K562 (cell line): ENCODE data around the gene RCOR2. TPM values are rescaled to one million over a fixed set of nuclear protein-coding genes. Genes with fewer than 3 reads are reported as not detected.

Experiments used
- ATAC-seq: fragments of 200-7000 bp; cut with Tn5 transposase; 3 replicates; pipeline ENCODE4 v1.9.1; 2020; ENCODE audit warnings: moderate library complexity
- BruUV-seq: library from RNA; stranded (reverse); fragments of 400-500 nt; replicated peaks from 2 replicates; lab custom pipeline; 2021; lab: Mats Ljungman, UMichigan
- CTCF ChIA-PET: fragments of 300-600 bp; formaldehyde crosslinking; extraction: SDS; loops from one replicate; lab custom pipeline; 2021; ENCODE audit warnings: low intra/inter-chr PET ratio; lab: Yijun Ruan, JAX
- POLR2A ChIA-PET: fragments of 300-600, 350-650 bp; sonication (Branson Sonifier 250); formaldehyde crosslinking; extraction: SDS; loops from one replicate; lab custom pipeline; 2021; ENCODE audit warnings: antibody characterized with exemption, inconsistent platforms; lab: Yijun Ruan, JAX
- DNase-seq, 4 experiments: peaks; one replicate each; pipeline versions ENCODE4 v3.0.0 to v3.0.0-alpha.2; 2011 to 2018; ENCODE audit warnings: low spot score in 3 of 4, mixed read lengths in 3 of 4; ENCODE audit errors: extremely low read depth in 1 of 4
- FAIRE-seq: peaks from 2 replicates; lab custom pipeline; 2011; peaks lifted over from hg19 to GRCh38; lab: Jason Lieb, UNC
- H2AFZ ChIP-seq: 2 replicates; pipeline ENCODE4 v1.6.0; 2011; ENCODE audit warnings: low read depth, low read length, control low read depth, inconsistent platforms
- H3K27ac ChIP-seq: fragments of 200-600 bp; 3 replicates; pipeline ENCODE4 v1.8.0; 2011; ENCODE audit warnings: low read depth, mild to moderate bottlenecking, control low read depth, inconsistent platforms, low read length, moderate library complexity, mixed read lengths; ENCODE audit errors: extremely low read depth
- H3K27me3 ChIP-seq, 2 experiments: fragments of 300-600 bp in 1 of 2; 2 replicates in 1 of 2; 3 replicates in 1 of 2; pipeline versions ENCODE4 v1.6.0 to v1.8.0; 2011; ENCODE audit warnings: inconsistent platforms in 2 of 2, low read length in 2 of 2, mild to moderate bottlenecking in 1 of 2, mixed read lengths in 1 of 2, moderate library complexity in 1 of 2; ENCODE audit not compliant: control insufficient read depth in 2 of 2, insufficient read depth in 2 of 2
- H3K36me3 ChIP-seq: fragments of 300-600 bp; 3 replicates; pipeline ENCODE4 v1.8.0; 2011; ENCODE audit warnings: mild to moderate bottlenecking, low read length, inconsistent platforms; ENCODE audit not compliant: control insufficient read depth, insufficient read depth
- H3K4me1 ChIP-seq, 2 experiments: fragments of 200-600 bp in 1 of 2; replicated peaks in 1 of 2; 2 replicates in 1 of 2; 3 replicates in 1 of 2; pipeline versions ENCODE4 v1.5.1 to v1.8.0; 2011; ENCODE audit warnings: inconsistent platforms in 2 of 2, low read length in 2 of 2, mild to moderate bottlenecking in 1 of 2, mixed read lengths in 1 of 2, moderate library complexity in 1 of 2; ENCODE audit not compliant: control insufficient read depth in 2 of 2, insufficient read depth in 2 of 2
- H3K4me2 ChIP-seq: 2 replicates; pipeline ENCODE4 v1.6.1; 2011; ENCODE audit warnings: low read length, control low read depth, inconsistent platforms, mixed read lengths; ENCODE audit not compliant: insufficient read depth
- H3K4me3 ChIP-seq: fragments of 200-600 bp; sonication (generic), shearing (Covaris generic); 2 replicates; pipeline ENCODE4 v1.5.1; 2016; ENCODE audit warnings: control low read depth, inconsistent platforms
- H3K79me2 ChIP-seq: fragments of 200-600 bp; 3 replicates; pipeline ENCODE4 v1.8.0; 2011; ENCODE audit warnings: low read length, inconsistent platforms; ENCODE audit not compliant: control insufficient read depth, insufficient read depth
- H3K9ac ChIP-seq, 2 experiments: 2 replicates each; pipeline versions ENCODE4 v1.6.0 to v1.6.1; 2011; ENCODE audit warnings: low read depth in 2 of 2, low read length in 2 of 2, control low read depth in 1 of 2, inconsistent platforms in 1 of 2, mild to moderate bottlenecking in 1 of 2, mixed read lengths in 1 of 2; ENCODE audit not compliant: insufficient read depth in 1 of 2
- H3K9me1 ChIP-seq: one replicate; pipeline ENCODE4 v1.6.0; 2011; ENCODE audit warnings: inconsistent platforms, mild to moderate bottlenecking, low read length, moderate library complexity; ENCODE audit not compliant: control insufficient read depth, insufficient read depth
- H3K9me3 ChIP-seq: replicated peaks from 2 replicates; pipeline ENCODE4 v1.5.1; 2011; ENCODE audit warnings: low read depth, low read length, inconsistent platforms; ENCODE audit not compliant: control insufficient read depth, insufficient read depth
- H4K20me1 ChIP-seq: replicated peaks from 2 replicates; pipeline ENCODE4 v1.6.1; 2011; ENCODE audit warnings: low read length, inconsistent platforms, mixed read lengths; ENCODE audit not compliant: control insufficient read depth, insufficient read depth
- CEBPB ChIP-seq: fragments of 450-650 bp; IDR thresholded peaks from 2 replicates; pipeline ENCODE4 v1.6.1; 2016; ENCODE audit warnings: missing genetic modification characterization, missing compliant biosample characterization
- GTF2A2 ChIP-seq: IDR thresholded peaks from 2 replicates; pipeline ENCODE4 v1.6.1; 2016; ENCODE audit warnings: mild to moderate bottlenecking, missing genetic modification characterization, missing compliant biosample characterization
- MEIS2 ChIP-seq: fragments of 450-650 bp; IDR thresholded peaks from 2 replicates; pipeline ENCODE4 v1.6.1; 2014; ENCODE audit warnings: mild to moderate bottlenecking; ENCODE audit not compliant: partially characterized antibody
- NFIC ChIP-seq: fragments of 450-650 bp; IDR thresholded peaks from 2 replicates; pipeline ENCODE4 v1.6.1; 2017; ENCODE audit warnings: mild to moderate bottlenecking, inconsistent platforms
- SMAD4 ChIP-seq: fragments of 250-450 bp; sonication (Bioruptor Pico); conservative IDR thresholded peaks from 2 replicates; pipeline ENCODE4 v1.8.0; 2021; ENCODE audit warnings: inconsistent platforms, mild to moderate bottlenecking, moderate library complexity
- ZNF384 ChIP-seq: IDR thresholded peaks from 2 replicates; pipeline ENCODE4 v1.6.1; 2012; ENCODE audit warnings: low read depth, low read length, improper control_type of control experiment
- WGBS: fragments of 100-300 bp; shearing (Covaris generic); methylation state at CpG from one replicate; pipeline ENCODE4 v1.1.6; 2016; ENCODE audit warnings: low coverage, mixed read lengths; ENCODE audit not compliant: insufficient coverage; ENCODE audit errors: missing lambda C conversion rate; 5-methylcytosine and 5-hydroxymethylcytosine counted together
- in situ Hi-C: fragments of 300-500 bp; cut with MboI; formaldehyde crosslinking; loops from 4 replicates; pipeline ENCODE4 v1.15.0; 2018; ENCODE audit warnings: inconsistent platforms, mixed read lengths
- intact Hi-C: fragments of 100-400 bp; cut with micrococcal nuclease; formaldehyde crosslinking; loops from 2 replicates; pipeline ENCODE4 v1.14.2; 2022
- polyA plus RNA-seq, 8 experiments: library from polyadenylated mRNA; depleted of rRNA in 4 of 8; stranded (reverse) in 5 of 8; unstranded in 3 of 8; fragments of >200 nt; fragmentation: Nextera tagmentation in 2 of 8; fragmentation: Illumina TruSeq in 1 of 8; extraction: Ambion mirVana in 2 of 8; extraction: Trizol in 1 of 8; gene quantifications; 2 replicates each; pipeline versions ENCODE4 v1.2.1 to v1.2.3, GENCODE V29; 2011 to 2014; ENCODE audit warnings: inconsistent platforms in 1 of 8, missing spikeins in 1 of 8
- total RNA-seq, 7 experiments: library from RNA; depleted of rRNA in 6 of 7; stranded (reverse); fragments of >200 nt in 6 of 7; fragmentation: Illumina TruSeq in 2 of 7; extraction: Trizol in 2 of 7; gene quantifications; 2 replicates each; pipeline versions ENCODE4 v1.2.1 to v1.2.3, GENCODE V29; 2011 to 2021; ENCODE audit warnings: low replicate concordance in 1 of 7
- TF ChIP-seq, protein P1 (sequence below), 2 experiments: fragments of 450-650 bp in 1 of 2; sonication (generic) in 1 of 2; formaldehyde crosslinking in 1 of 2; IDR thresholded peaks; 2 replicates each; pipeline versions ENCODE4 v1.7.1 to v1.9.0; 2016 to 2022; ENCODE audit warnings: inconsistent platforms in 1 of 2, mild to moderate bottlenecking in 1 of 2, missing genetic modification reagents in 1 of 2

The RCOR2 gene
- total and polyA plus RNA-seq, 9 of the 15 experiments (the other 6 are each of a cell fraction or from before 2014, with no cell fraction given) = 0.04 to 6.5 (median 2.5) TPM; not detected in 1

DNA sequence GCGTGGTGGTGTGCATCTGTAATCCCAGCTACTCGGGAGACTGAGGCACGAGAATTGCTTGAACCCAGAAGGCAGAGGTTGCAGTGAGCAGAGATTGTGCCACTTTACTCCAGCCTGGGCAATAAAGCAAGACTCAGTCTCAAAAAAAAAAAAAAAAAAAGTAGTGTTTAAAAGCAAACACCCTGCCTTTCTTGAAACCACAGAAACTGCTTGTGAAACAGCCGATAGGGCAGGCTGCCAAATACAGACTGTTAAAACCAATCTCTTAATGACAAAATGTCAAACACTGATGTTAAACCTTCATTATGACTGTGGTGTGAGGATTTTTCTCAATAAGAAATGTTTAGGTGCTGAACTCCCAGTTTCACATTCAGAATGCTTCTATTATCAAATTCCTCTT is 50.8 kb downstream of the RCOR2 start:
- no TSS peak for BruUV-seq
- H3K36me3 ChIP-seq = peaks cover 48% of the 10 kb centered on the region; the same call in 2 of the 3 replicates
- no peak overlapping the region for H2AFZ ChIP-seq
- H3K9me3 ChIP-seq = no peaks in the 10 kb centered on the region
- H3K4me1 ChIP-seq = peaks cover 0 to 12% of the 10 kb centered on the region in 2 experiments; a peak in 3 of 5 replicates
- POLR2A ChIA-PET = interaction anchor here (0.7 to 1.5 kb wide), 4 partner anchors 10 to 26 kb away, joined by 3 to 5 read pairs (median 4); no protein-coding TSS in a partner anchor
- DNase-seq = peak in 1 of 4 experiments; percentile 52
- TF ChIP-seq MEIS2 (peak; percentile 16), GTF2A2 (tag) (no peak), CEBPB (tag) (peak; percentile 22; the same call in 1 of the 2 replicates), SMAD4 (CRISPR knock-in tag) (no peak), ZNF384 (peak; percentile 72), NFIC (peak; percentile 74)
- TF ChIP-seq, protein P1, sequence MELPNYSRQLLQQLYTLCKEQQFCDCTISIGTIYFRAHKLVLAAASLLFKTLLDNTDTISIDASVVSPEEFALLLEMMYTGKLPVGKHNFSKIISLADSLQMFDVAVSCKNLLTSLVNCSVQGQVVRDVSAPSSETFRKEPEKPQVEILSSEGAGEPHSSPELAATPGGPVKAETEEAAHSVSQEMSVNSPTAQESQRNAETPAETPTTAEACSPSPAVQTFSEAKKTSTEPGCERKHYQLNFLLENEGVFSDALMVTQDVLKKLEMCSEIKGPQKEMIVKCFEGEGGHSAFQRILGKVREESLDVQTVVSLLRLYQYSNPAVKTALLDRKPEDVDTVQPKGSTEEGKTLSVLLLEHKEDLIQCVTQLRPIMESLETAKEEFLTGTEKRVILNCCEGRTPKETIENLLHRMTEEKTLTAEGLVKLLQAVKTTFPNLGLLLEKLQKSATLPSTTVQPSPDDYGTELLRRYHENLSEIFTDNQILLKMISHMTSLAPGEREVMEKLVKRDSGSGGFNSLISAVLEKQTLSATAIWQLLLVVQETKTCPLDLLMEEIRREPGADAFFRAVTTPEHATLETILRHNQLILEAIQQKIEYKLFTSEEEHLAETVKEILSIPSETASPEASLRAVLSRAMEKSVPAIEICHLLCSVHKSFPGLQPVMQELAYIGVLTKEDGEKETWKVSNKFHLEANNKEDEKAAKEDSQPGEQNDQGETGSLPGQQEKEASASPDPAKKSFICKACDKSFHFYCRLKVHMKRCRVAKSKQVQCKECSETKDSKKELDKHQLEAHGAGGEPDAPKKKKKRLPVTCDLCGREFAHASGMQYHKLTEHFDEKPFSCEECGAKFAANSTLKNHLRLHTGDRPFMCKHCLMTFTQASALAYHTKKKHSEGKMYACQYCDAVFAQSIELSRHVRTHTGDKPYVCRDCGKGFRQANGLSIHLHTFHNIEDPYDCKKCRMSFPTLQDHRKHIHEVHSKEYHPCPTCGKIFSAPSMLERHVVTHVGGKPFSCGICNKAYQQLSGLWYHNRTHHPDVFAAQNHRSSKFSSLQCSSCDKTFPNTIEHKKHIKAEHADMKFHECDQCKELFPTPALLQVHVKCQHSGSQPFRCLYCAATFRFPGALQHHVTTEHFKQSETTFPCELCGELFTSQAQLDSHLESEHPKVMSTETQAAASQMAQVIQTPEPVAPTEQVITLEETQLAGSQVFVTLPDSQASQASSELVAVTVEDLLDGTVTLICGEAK (IDR thresholded peaks at IDR 0.05) = peak; percentile 75
- TF ChIP-seq, protein P1 (CRISPR knock-in tag; IDR thresholded peaks at IDR 0.05) = no peak
- TF ChIP-seq, all 486 proteins: peak for 5
- Histone ChIP-seq H3K4me3 (no peak overlapping the region), H4K20me1 (peaks cover 4% of the 10 kb centered on the region; the same call in 1 of the 2 replicates), H3K79me2 (peaks cover 67% of the 10 kb centered on the region), H3K9me1 (no peaks in the 10 kb centered on the region), H3K27ac (no peak overlapping the region), H3K27me3 (no peaks in the 10 kb centered on the region), H3K9ac (no peak overlapping the region), H3K4me2 (no peak overlapping the region)
- in situ Hi-C loops = no loop called here
- WGBS = 56% methylated on average over 4 of the region's 4 CpGs
- FAIRE-seq = no peak
- CTCF ChIA-PET = no interaction called here
- ATAC-seq = no peak
- intact Hi-C loops = no loop called here
